Tibial nerve (tissue), 4 donors: ENCODE data around the gene POLE2. TPM values are rescaled to one million over a fixed set of nuclear protein-coding genes. Genes with fewer than 3 reads are reported as not detected.

Experiments
- DNase-seq, 2 donors: peaks; one replicate each; pipeline ENCODE4 v3.0.0-alpha.2; 2019; ENCODE audit warnings: low spot score in 2 of 2
- H3K27ac ChIP-seq, 4 donors: fragments of 200-600 bp; sonication (generic) in 3 of 4; one replicate each; pipeline ENCODE4 v1.5.1; 2017 to 2019; ENCODE audit warnings: mild to moderate bottlenecking in 1 of 4
- H3K27me3 ChIP-seq, 2 donors: fragments of 200-600 bp; sonication (generic) in 1 of 2; one replicate each; pipeline versions ENCODE4 v1.5.1 to v1.6.0; 2017 to 2019
- H3K36me3 ChIP-seq, 3 donors: fragments of 200-600 bp; sonication (generic); one replicate each; pipeline ENCODE4 v1.5.1; 2018 to 2019
- H3K4me1 ChIP-seq, 4 donors: fragments of 200-600 bp; sonication (generic) in 3 of 4; one replicate each; pipeline ENCODE4 v1.5.1; 2017 to 2019
- H3K4me3 ChIP-seq, 4 donors: fragments of 200-600 bp; sonication (generic) in 3 of 4; one replicate each; pipeline ENCODE4 v1.5.1; 2017 to 2019; ENCODE audit warnings: mild to moderate bottlenecking in 1 of 4, moderate library complexity in 1 of 4
- H3K9me3 ChIP-seq, 4 donors: fragments of 200-600 bp; sonication (generic) in 3 of 4; one replicate each; pipeline ENCODE4 v1.5.1; 2017 to 2019
- EP300 ChIP-seq, 2 donors: sonication (generic); formaldehyde crosslinking; IDR thresholded peaks; one replicate each; pipeline ENCODE4 v1.6.1; 2017; ENCODE audit warnings: antibody characterized with exemption in 2 of 2, mild to moderate bottlenecking in 1 of 2
- POLR2A ChIP-seq, 2 donors: fragments of 450-650 bp; IDR thresholded peaks; one replicate each; pipeline ENCODE4 v1.6.1; 2017; ENCODE audit warnings: antibody characterized with exemption in 2 of 2, mild to moderate bottlenecking in 2 of 2, moderate library complexity in 2 of 2
- WGBS, 2 donors: methylation state at CpG; one replicate each; pipeline ENCODE4 v1.1.5; 2018; 5-methylcytosine and 5-hydroxymethylcytosine counted together
- total RNA-seq, 4 donors: library from RNA; depleted of rRNA; stranded (reverse); fragments of >200 nt; gene quantifications; one replicate each; pipeline ENCODE4 v1.1.0, GENCODE V29; 2016
- TF ChIP-seq, protein P1 (sequence below), 5 experiments: fragments of 200-600 bp in 3 of 5; fragments of 450-650 bp in 2 of 5; sonication (generic) in 3 of 5; IDR thresholded peaks; one replicate each; pipeline ENCODE4 v1.5.1; 2016 to 2019; ENCODE audit warnings: antibody characterized with exemption in 5 of 5, mild to moderate bottlenecking in 3 of 5, moderate library complexity in 2 of 5

POLE2 gene
- total RNA-seq, 4 donors from 2014 or later, result 1.1 to 9.6 (median 1.9) TPM

DNA sequence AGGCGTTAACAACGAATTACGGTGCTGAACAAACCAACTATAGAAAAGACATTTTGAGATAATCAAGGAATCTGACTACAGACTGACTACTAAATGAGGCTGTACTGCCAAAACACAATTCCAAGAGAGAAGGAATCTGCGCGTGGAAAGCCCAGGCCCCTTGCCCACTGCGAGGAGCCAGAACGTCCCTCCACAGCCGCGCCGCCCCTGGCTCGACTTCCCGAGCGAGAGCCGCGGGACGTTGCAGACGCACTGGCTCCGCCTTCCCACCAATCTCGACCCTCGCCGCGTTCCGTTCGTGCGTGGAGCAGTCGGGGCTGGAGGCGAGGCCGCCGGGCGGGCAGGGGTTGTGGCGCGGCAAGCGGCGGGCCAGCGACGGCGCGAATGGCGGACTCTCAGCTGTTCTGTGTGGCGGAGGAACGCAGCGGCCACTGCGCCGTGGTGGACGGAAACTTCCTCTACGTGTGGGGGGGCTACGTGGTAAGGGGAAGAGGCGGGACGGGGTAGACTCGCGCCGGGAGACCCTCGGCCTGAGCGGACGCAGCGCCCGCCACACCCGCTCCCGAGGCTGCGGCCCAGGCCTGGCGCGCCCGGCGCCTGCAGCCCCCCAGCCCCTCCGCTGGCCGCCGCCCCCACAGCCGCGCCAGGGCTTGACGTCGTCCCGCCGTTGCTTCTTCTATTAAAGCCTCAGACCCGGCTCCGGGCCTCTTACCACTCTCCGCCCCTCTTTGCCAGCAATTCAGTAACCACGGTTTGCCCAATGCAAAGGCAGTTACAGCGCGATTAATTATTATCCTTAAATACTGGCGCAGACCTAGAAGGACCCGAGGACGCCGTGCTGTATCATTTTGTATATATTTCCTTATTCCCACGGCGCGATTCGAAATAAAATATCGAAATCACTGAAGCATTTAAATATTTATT is 5.1 kb upstream of the POLE2 start, which contains the start of gene KLHDC1:
KLHDC1 (plus strand) TSS at position 310 of the 924 bp plus-strand sequence; CDS start at position 385, 75 bp downstream.
- H3K4me3 ChIP-seq, result peak within 1 kb of the TSS; percentile 64 to 94 (median 72)
- H3K4me1 ChIP-seq, result peaks cover 0 to 37% (median 8%) of the 10 kb centered on the region in 4 donors
- WGBS, 2 donors, result 0 to 1% methylated on average over 67 to 82 of the region's 88 CpGs
- H3K27me3 ChIP-seq, result no peaks in the 10 kb centered on the region
- TF ChIP-seq POLR2A (IDR thresholded peaks at IDR 0.05) (peak; percentile 54 to 76), EP300 (IDR thresholded peaks at IDR 0.05) (peak in 1 of 2 donors; percentile 94)
- TF ChIP-seq, protein P1, sequence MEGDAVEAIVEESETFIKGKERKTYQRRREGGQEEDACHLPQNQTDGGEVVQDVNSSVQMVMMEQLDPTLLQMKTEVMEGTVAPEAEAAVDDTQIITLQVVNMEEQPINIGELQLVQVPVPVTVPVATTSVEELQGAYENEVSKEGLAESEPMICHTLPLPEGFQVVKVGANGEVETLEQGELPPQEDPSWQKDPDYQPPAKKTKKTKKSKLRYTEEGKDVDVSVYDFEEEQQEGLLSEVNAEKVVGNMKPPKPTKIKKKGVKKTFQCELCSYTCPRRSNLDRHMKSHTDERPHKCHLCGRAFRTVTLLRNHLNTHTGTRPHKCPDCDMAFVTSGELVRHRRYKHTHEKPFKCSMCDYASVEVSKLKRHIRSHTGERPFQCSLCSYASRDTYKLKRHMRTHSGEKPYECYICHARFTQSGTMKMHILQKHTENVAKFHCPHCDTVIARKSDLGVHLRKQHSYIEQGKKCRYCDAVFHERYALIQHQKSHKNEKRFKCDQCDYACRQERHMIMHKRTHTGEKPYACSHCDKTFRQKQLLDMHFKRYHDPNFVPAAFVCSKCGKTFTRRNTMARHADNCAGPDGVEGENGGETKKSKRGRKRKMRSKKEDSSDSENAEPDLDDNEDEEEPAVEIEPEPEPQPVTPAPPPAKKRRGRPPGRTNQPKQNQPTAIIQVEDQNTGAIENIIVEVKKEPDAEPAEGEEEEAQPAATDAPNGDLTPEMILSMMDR (IDR thresholded peaks at IDR 0.05), result peak in 2 of 5 experiments; percentile 18 to 42
- peak within 1 kb of the TSS; percentile 87 to 97 (median 96) for H3K27ac ChIP-seq
- peak; percentile 75 to 76 for DNase-seq
- peaks cover 0 to 4% (median 0%) of the 10 kb centered on the region in 3 donors for H3K36me3 ChIP-seq
- H3K9me3 ChIP-seq, result no peaks in the 10 kb centered on the region

DNA sequence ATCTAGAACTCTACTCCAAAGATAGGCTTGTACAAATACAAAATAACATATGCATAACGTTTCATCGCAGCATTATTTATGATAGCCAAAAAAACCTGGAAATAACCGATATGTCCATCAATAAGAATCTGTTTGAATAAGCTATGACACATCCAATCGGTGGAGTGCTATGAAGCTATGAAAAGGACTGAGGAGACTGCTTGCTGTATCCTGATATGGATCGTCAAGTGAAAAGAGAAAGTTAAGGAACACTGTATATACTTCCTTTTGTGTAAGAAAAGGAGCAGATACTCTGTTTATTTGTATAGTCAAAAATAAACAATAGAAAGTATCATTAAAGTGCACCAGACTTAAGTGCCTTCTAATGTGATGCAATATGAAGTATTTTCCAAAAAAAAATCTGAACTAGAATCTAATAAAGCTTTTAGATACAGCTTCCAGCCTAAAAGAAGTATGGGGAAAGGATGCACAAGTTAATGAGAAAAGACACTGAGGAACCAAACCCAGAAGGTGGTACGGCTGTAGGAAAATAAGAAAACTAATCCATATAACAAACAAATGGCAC is 4.3 kb upstream of the POLE2 start:
- no peak for DNase-seq
- Histone ChIP-seq H3K4me1 (peaks cover 0 to 41% (median 8%) of the 10 kb centered on the region in 4 donors), H3K27me3 (no peaks in the 10 kb centered on the region), H3K27ac (peak overlapping the region; percentile 87 to 97 (median 96)), H3K4me3 (peak overlapping the region; percentile 64 to 94 (median 72)), H3K9me3 (no peaks in the 10 kb centered on the region), H3K36me3 (peaks cover 0 to 4% (median 0%) of the 10 kb centered on the region in 3 donors)
- TF ChIP-seq POLR2A (IDR thresholded peaks at IDR 0.05) (no peak), EP300 (IDR thresholded peaks at IDR 0.05) (no peak)
- TF ChIP-seq, protein P1 (IDR thresholded peaks at IDR 0.05), result no peak
- 42 to 56% methylated on average over 6 of the region's 6 CpGs for WGBS, 2 donors

DNA sequence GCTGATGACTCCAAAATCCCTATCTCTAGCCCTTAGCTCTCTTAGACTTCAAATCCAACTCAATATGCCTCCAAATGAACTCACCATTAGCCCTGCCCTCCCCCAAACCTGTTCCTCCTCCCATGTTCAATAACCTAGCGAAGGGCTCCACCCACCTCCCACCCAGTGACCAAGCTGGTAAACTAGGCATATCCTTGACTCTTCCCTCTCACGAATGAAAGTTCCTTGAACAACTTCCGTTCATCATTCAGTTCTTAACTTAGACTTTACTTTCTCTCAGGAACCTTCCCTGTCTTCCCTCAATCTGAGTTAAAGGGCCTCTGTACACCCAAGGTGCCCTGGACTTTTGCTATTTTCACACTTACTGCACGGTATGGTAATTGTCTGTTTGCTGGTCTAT is 3.0 kb upstream of the POLE2 start:
- no peak overlapping the region for H3K27ac ChIP-seq
- H3K27me3 ChIP-seq, result no peaks in the 10 kb centered on the region
- TF ChIP-seq POLR2A (IDR thresholded peaks at IDR 0.05), result no peak
- TF ChIP-seq, protein P1 (IDR thresholded peaks at IDR 0.05), result no peak
- no peak for TF ChIP-seq EP300 (IDR thresholded peaks at IDR 0.05)
- DNase-seq, result no peak
- 68 to 80% methylated on average over 4 of the region's 4 CpGs for WGBS, 2 donors
- H3K9me3 ChIP-seq, result no peaks in the 10 kb centered on the region
- peaks cover 0 to 42% (median 8%) of the 10 kb centered on the region in 4 donors for H3K4me1 ChIP-seq
- H3K36me3 ChIP-seq, result no peaks in the 10 kb centered on the region
- no peak overlapping the region for H3K4me3 ChIP-seq

DNA sequence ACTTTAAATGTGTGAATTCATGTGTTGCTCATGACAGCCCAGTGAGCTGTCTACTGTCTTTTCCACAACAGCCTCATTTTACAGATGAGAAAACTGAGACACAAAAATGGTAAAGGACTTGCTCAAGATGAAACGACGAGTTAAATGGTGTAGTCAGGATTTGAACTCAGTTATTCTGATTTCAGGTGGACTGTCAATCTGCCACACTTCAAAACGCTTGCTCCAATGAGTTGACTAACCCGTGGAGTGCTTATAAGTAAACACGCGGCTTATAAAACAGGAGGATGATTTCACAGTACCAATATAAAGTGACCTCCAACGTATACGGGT is 652 bp upstream of the POLE2 start:
- H3K27me3 ChIP-seq, result no peaks in the 10 kb centered on the region
- peak overlapping the region in 2 of 4 donors; percentile 62 to 82 for H3K4me3 ChIP-seq
- WGBS, 2 donors, result 89 to 90% methylated on average over 8 of the region's 8 CpGs

More for the DNA sequence above, 652 bp upstream of the POLE2 start:
- TF ChIP-seq, protein P1 (IDR thresholded peaks at IDR 0.05), result no peak
- TF ChIP-seq EP300 (IDR thresholded peaks at IDR 0.05) (no peak), POLR2A (IDR thresholded peaks at IDR 0.05) (no peak)
- no peaks in the 10 kb centered on the region for H3K9me3 ChIP-seq
- H3K36me3 ChIP-seq, result no peaks in the 10 kb centered on the region
- peak overlapping the region; percentile 59 to 93 (median 82) for H3K27ac ChIP-seq
- peaks cover 0 to 24% (median 3%) of the 10 kb centered on the region in 4 donors for H3K4me1 ChIP-seq
- DNase-seq, result no peak
